Motor neuron (in vitro differentiated cells): ENCODE data around the gene XKR7. TPM values are rescaled to one million over a fixed set of nuclear protein-coding genes. Genes with fewer than 3 reads are reported as not detected.

ENCODE experiments used
- ATAC-seq, 8 experiments: fragments of 200-7000 bp; cut with Tn5 transposase; replicated peaks in 6 of 8; 2 replicates each; pipeline ENCODE4 v1.8.0; 2021; ENCODE audit warnings: mild to moderate bottlenecking in 8 of 8, moderate library complexity in 8 of 8
- H3K27ac ChIP-seq, 2 donors: fragments of 250-450 bp; sonication (Bioruptor Pico); 2 replicates each; pipeline ENCODE4 v1.9.0; 2021; ENCODE audit warnings: antibody characterized with exemption in 2 of 2, mild to moderate bottlenecking in 2 of 2, moderate library complexity in 1 of 2
- H3K4me1 ChIP-seq, 2 donors: fragments of 250-450 bp; sonication (Bioruptor Pico); replicated peaks in 1 of 2; 2 replicates each; pipeline ENCODE4 v1.6.1; 2021; ENCODE audit warnings: antibody characterized with exemption in 2 of 2, mild to moderate bottlenecking in 2 of 2, moderate library complexity in 1 of 2
- H3K4me3 ChIP-seq, 5 donors: fragments of 250-450 bp; sonication (Bioruptor Pico); 2 replicates each; pipeline ENCODE4 v1.9.0; 2021; ENCODE audit warnings: antibody characterized with exemption in 5 of 5, mild to moderate bottlenecking in 5 of 5, moderate library complexity in 4 of 5
- WGBS, 10 experiments: fragments of 450-650 bp; shearing (Covaris generic); methylation state at CpG; one replicate each; pipeline ENCODE4 v1.0.0; 2022; 5-methylcytosine and 5-hydroxymethylcytosine counted together
- in situ Hi-C, 9 experiments: fragments of 400-800 bp; cut with MboI; loops; one replicate each; pipeline ENCODE4 v1.15.0; 2021; ENCODE audit warnings: low sequenced_read_pairs in 9 of 9, low pct_unique_long_range_greater_than_20kb in 2 of 9; ENCODE audit not compliant: unreplicated experiment in 9 of 9
- total RNA-seq, 8 experiments: library from RNA; unstranded; fragments of 300-600 nt; gene quantifications; 2 replicates each; pipeline versions ENCODE4 v1.2.3 to v1.2.4, GENCODE V29; 2022

XKR7 gene
- total RNA-seq, 8 experiments from 2014 or later, result 0.13 to 35.6 (median 9.1) TPM

GRCh38 chr20:32040142-32040953 is 72.4 kb downstream of the XKR7 start:
- ATAC-seq, result peak in 3 of 8 experiments; percentile 39 to 88 (median 45)
- 49 to 83% (median 80%) methylated on average over 1 to 4 of the region's 10 CpGs; no CpG with 5 or more reads in 5 of the 10 experiments for WGBS, 10 experiments
- H3K27ac ChIP-seq, result no peak overlapping the region
- H3K4me3 ChIP-seq, result no peak overlapping the region
- peaks cover 9 to 15% of the 10 kb centered on the region in 2 donors for H3K4me1 ChIP-seq
- in situ Hi-C loops, result no loop called here

DNA sequence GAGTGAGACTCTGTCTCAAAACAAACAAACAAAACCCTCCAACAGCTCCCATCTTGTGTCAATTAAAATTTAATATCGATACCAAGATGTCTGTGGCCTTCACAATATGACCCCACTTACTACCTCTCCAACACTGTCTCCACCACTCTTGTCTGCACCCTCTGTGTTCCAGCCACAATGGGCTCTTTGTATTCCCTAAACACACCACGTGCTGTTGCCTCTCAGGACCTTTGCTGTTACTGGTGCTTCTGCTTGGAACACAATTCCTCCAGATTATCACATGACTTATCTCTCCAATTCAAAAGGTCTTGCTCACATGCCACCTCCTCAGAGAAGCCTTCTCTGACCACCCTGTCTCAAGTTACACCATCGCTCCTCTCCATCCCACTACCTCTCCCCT is 78.0 kb downstream of the XKR7 start:
- in situ Hi-C loops, result no loop called here
- no peak overlapping the region for H3K4me3 ChIP-seq
- WGBS, 10 experiments, result 25 to 71% (median 60%) methylated on average over 1 to 3 of the region's 3 CpGs; no CpG with 5 or more reads in 3 of the 10 experiments
- no peaks in the 10 kb centered on the region for H3K4me1 ChIP-seq
- H3K27ac ChIP-seq, result no peak overlapping the region
- no peak for ATAC-seq

GRCh38 chr20:32050324-32050841 is 82.4 kb downstream of the XKR7 start:
- Histone ChIP-seq H3K27ac (no peak overlapping the region), H3K4me3 (no peak overlapping the region), H3K4me1 (no peaks in the 10 kb centered on the region)
- in situ Hi-C loops, result loop anchor here in 1 of 9 experiments (25.0 kb wide), 1 partner anchor 88 kb away; the partner anchor contains the start of genes PDRG1 and XKR7
- ATAC-seq, result no peak
- WGBS, 10 experiments, result 0 to 100% (median 81%) methylated on average over 1 to 4 of the region's 4 CpGs; no CpG with 5 or more reads in 1 of the 10 experiments

- Histone ChIP-seq H3K4me1 (no peaks in the 10 kb centered on the region), H3K4me3 (no peak overlapping the region), H3K27ac (no peak overlapping the region)
- 71 to 100% (median 86%) methylated on average over 1 to 4 of the region's 17 CpGs; no CpG with 5 or more reads in 6 of the 10 experiments for WGBS, 10 experiments
- peak in 2 of 8 experiments; percentile 49 to 66 for ATAC-seq
- in situ Hi-C loops, result loop anchor here in 1 of 9 experiments (25.0 kb wide), 1 partner anchor 89 kb away; the partner anchor contains the start of genes PDRG1 and XKR7
Measured at GRCh38 chr20:32050851-32051556, 83.1 kb downstream of the XKR7 start.

DNA sequence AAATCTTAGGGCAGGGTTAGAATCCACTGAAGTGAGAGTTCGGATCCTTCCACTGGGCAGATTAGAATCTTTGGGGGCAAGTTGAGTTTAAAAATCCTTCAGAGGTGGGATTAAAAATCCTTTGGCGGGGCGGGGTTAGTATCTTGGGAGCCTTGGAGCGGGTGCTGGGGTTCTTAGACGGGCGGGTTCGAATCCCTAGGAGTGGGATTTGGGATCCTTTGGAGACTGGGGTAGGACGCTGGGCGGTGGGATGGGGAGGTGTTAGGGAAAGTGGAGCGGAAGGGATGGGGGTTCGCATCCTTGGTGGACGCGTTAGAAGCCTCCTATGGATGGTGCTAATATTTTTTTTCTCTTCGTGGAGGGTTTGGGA is 83.8 kb downstream of the XKR7 start:
- Histone ChIP-seq H3K4me1 (no peaks in the 10 kb centered on the region), H3K27ac (no peak overlapping the region), H3K4me3 (no peak overlapping the region)
- in situ Hi-C loops, result loop anchor here in 1 of 9 experiments (25.0 kb wide), 1 partner anchor 89 kb away; the partner anchor contains the start of genes PDRG1 and XKR7
- WGBS, 10 experiments, result 50 to 74% methylated on average over 2 to 9 of the region's 14 CpGs; no CpG with 5 or more reads in 8 of the 10 experiments
- no peak for ATAC-seq

DNA sequence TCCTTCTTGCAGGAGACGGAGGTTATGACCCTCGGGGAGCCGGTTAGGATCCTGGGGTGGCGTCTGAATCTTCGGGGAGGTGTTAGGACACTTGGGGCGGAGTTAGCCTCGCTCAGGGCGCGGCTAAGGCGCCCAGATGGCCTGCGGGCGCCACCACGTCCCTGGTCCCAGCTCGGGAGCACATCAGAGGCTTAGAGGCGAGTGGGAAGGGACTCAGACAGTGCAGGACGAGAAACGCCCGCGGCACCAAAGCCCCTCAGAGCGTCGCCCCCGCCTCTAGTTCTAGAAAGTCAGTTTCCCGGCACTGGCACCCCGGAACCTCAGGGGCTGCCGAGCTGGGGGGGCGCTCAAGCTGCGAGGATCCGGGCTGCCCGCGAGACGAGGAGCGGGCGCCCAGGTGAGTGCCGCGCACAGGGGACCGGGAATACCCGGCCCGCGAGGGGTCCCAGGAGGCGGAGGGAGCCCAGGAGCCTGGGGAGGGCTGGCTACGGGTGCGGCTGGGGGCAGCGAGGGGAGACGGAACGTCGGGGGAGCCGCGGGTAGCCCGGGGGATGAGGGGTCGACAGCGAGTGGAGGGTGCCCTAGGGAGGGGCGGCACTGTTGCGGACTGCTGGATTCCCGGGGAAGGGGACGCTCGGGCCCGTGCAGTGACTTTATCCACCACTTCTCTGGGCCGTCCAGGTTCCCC is 84.3 kb downstream of the XKR7 start, which contains the start of gene HCK:
TSS of gene HCK (plus strand) at position 153 of the 688 bp plus-strand sequence.
- Histone ChIP-seq H3K27ac (no peak within 1 kb of the TSS), H3K4me1 (no peaks in the 10 kb centered on the region), H3K4me3 (peak within 1 kb of the TSS in 1 of 5 donors; percentile 16)
- in situ Hi-C loops, result loop anchor here in 1 of 9 experiments (25.0 kb wide), 1 partner anchor 90 kb away; the partner anchor contains the start of genes PDRG1 and XKR7
- peak; percentile 42 to 78 (median 56) for ATAC-seq
- 0 to 60% (median 20%) methylated on average over 1 to 5 of the region's 58 CpGs; no CpG with 5 or more reads in 6 of the 10 experiments for WGBS, 10 experiments

GRCh38 chr20:32052778-32053362 is 84.9 kb downstream of the XKR7 start:
- peak in 6 of 8 experiments; percentile 9 to 75 (median 43) for ATAC-seq
- Histone ChIP-seq H3K4me3 (peak overlapping the region in 1 of 5 donors; percentile 16), H3K27ac (no peak overlapping the region)

More at GRCh38 chr20:32052778-32053362, 84.9 kb downstream of the XKR7 start:
- H3K4me1 ChIP-seq, result no peaks in the 10 kb centered on the region
- WGBS, 10 experiments, result 0 to 80% (median 52%) methylated on average over 1 to 2 of the region's 22 CpGs; no CpG with 5 or more reads in 7 of the 10 experiments
- in situ Hi-C loops, result loop anchor here in 1 of 9 experiments (25.0 kb wide), 1 partner anchor 91 kb away; the partner anchor contains the start of genes PDRG1 and XKR7

Other genes with a start within 250 kb of the XKR7 start
- gene BCL2L1, start 245.3 kb upstream of the XKR7 start, total RNA-seq, result 10 to 100 TPM; 23.8 to 80.9 (median 37.7) TPM
- 10 to 100 TPM in 3 of 8 experiments, 1 to 10 TPM in 5; 1.1 to 75.3 (median 6.1) TPM for gene TPX2, start 228.9 kb upstream of the XKR7 start, total RNA-seq
- gene MYLK2, start 148.8 kb upstream of the XKR7 start, total RNA-seq, result 1 to 10 TPM in 1 of 8 experiments, under 1 TPM in 7; 0.16 to 1.1 (median 0.51) TPM
- 10 to 100 TPM in 1 of 8 experiments, 1 to 10 TPM in 2, under 1 TPM in 4, not detected in 1; 0.31 to 35.7 (median 0.64) TPM for gene FOXS1, start 122.5 kb upstream of the XKR7 start, total RNA-seq
- 10 to 100 TPM in 5 of 8 experiments, 1 to 10 TPM in 3; 1.8 to 30.0 (median 14.5) TPM for gene DUSP15, start 97.6 kb upstream of the XKR7 start, total RNA-seq
- gene TTLL9, start 97.5 kb upstream of the XKR7 start, total RNA-seq, result 10 to 100 TPM in 1 of 8 experiments, 1 to 10 TPM in 6, under 1 TPM in 1; 0.76 to 12.0 (median 2.5) TPM
- gene PDRG1, start 16.1 kb upstream of the XKR7 start, total RNA-seq, result 10 to 100 TPM; 16.4 to 46.5 (median 22.2) TPM
- 1 to 10 TPM in 2 of 8 experiments, under 1 TPM in 4, not detected in 2; 0.15 to 1.4 (median 0.84) TPM for gene CCM2L, start 42.3 kb downstream of the XKR7 start, total RNA-seq
- gene HCK, start 84.1 kb downstream of the XKR7 start, total RNA-seq, result 10 to 100 TPM in 3 of 8 experiments, under 1 TPM in 5; 0.11 to 73.4 (median 0.56) TPM
- 10 to 100 TPM; 23.9 to 68.4 (median 38.6) TPM for gene TM9SF4, start 141.6 kb downstream of the XKR7 start, total RNA-seq
- 1 to 10 TPM; 2.7 to 9.6 (median 7.1) TPM for gene PLAGL2, start 239.6 kb downstream of the XKR7 start, total RNA-seq
- 10 to 100 TPM in 5 of 8 experiments, 1 to 10 TPM in 3; 7.3 to 46.2 (median 23.1) TPM for gene POFUT1, start 239.7 kb downstream of the XKR7 start, total RNA-seq